Gastroesophageal sphincter (tissue), 4 donors: Measurements from ENCODE around the gene BATF3. TPM values are rescaled to one million over a fixed set of nuclear protein-coding genes. Genes with fewer than 3 reads are reported as not detected.
"Not testable (repeated sequence)": the region's sequence is repeated elsewhere in the genome, so short reads cannot be mapped to it uniquely, and the experiment has no call there.

Source experiments
- ATAC-seq: fragments of 150-250 bp; one replicate; pipeline ENCODE4 v1.9.1; 2016; ENCODE audit warnings: mild to moderate bottlenecking, moderate library complexity
- H3K27ac ChIP-seq, 4 donors: fragments of 200-600 bp; sonication (generic) in 3 of 4; 1 replicate in 3 of 4; 2 replicates in 1 of 4; pipeline ENCODE4 v1.5.1; 2016 to 2019
- H3K27me3 ChIP-seq: fragments of 200-600 bp; sonication (generic); one replicate; pipeline ENCODE4 v1.5.1; 2019
- H3K36me3 ChIP-seq, 2 donors: fragments of 200-600 bp; sonication (generic); one replicate each; pipeline ENCODE4 v1.5.1; 2019; ENCODE audit warnings: control low read depth in 1 of 2
- H3K4me1 ChIP-seq, 3 donors: fragments of 200-600 bp; sonication (generic); 1 replicate in 2 of 3; 2 replicates in 1 of 3; pipeline ENCODE4 v1.5.1; 2016 to 2019; ENCODE audit warnings: control low read depth in 2 of 3
- H3K4me3 ChIP-seq, 2 donors: fragments of 200-600 bp; sonication (generic); one replicate each; pipeline ENCODE4 v1.5.1; 2019; ENCODE audit warnings: mild to moderate bottlenecking in 1 of 2, moderate library complexity in 1 of 2
- H3K9me3 ChIP-seq, 3 donors: fragments of 200-600 bp; sonication (generic); one replicate each; pipeline ENCODE4 v1.5.1; 2017 to 2019; ENCODE audit warnings: control low read depth in 2 of 3
- EP300 ChIP-seq: sonication (generic); formaldehyde crosslinking; IDR thresholded peaks from one replicate; pipeline ENCODE4 v1.6.1; 2017; ENCODE audit warnings: antibody characterized with exemption, mild to moderate bottlenecking
- POLR2A ChIP-seq, 2 donors: fragments of 450-650 bp; IDR thresholded peaks; one replicate each; pipeline ENCODE4 v1.6.1; 2017; ENCODE audit warnings: antibody characterized with exemption in 2 of 2, mild to moderate bottlenecking in 2 of 2, moderate library complexity in 1 of 2
- POLR2AphosphoS5 ChIP-seq: sonication (generic); formaldehyde crosslinking; IDR thresholded peaks from one replicate; pipeline ENCODE4 v1.6.1; 2017; ENCODE audit warnings: antibody characterized with exemption
- WGBS, 2 donors: methylation state at CpG; one replicate each; pipeline ENCODE4 v1.1.5; 2018; ENCODE audit warnings: low coverage in 1 of 2; 5-methylcytosine and 5-hydroxymethylcytosine counted together
- total RNA-seq, 4 donors: library from RNA; depleted of rRNA; stranded (reverse); fragments of >200 nt; gene quantifications; one replicate each; pipeline ENCODE4 v1.1.0, GENCODE V29; 2016
- TF ChIP-seq, protein P1 (sequence below), 4 experiments: fragments of 200-600 bp in 2 of 4; fragments of 450-650 bp in 2 of 4; sonication (generic) in 1 of 4; IDR thresholded peaks; one replicate each; pipeline ENCODE4 v1.5.1; 2017 to 2019; ENCODE audit warnings: antibody characterized with exemption in 4 of 4, mild to moderate bottlenecking in 2 of 4, moderate library complexity in 2 of 4

Gene BATF3
- total RNA-seq, 4 donors from 2014 or later, result 0.31 to 3.9 (median 3.7) TPM

DNA sequence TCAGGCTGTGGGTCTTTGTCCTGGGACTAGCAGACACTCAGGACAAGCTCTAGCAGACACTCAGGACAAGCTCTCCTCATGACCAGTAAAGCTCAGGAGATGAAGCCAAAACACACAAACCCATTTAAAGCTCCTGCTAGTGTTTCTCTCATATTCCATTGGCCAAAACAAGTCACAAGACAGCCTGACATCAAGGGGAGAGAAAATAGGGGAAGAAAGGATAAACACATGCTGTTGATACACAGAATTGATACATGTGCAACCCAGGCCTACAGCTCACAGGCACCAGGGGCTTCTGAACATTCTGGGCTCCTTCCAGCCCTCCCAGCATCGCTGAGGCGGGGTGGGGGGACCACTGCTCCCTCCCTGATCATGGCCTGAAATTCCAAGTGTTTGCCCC is 55.8 kb downstream of the BATF3 start:
- WGBS, 2 donors, result 90% methylated on average over 2 of the region's 2 CpGs; no CpG with 5 or more reads in 1 of the 2 donors
- no peaks in the 10 kb centered on the region for H3K27me3 ChIP-seq
- TF ChIP-seq POLR2A (IDR thresholded peaks at IDR 0.05), result no peak
- TF ChIP-seq EP300, result no peak
- no peak overlapping the region for H3K27ac ChIP-seq
- no peak overlapping the region for H3K4me3 ChIP-seq
- no peaks in the 10 kb centered on the region for H3K36me3 ChIP-seq
- H3K4me1 ChIP-seq, result no peaks in the 10 kb centered on the region
- ATAC-seq, result no peak
- peaks cover 0 to 10% (median 0%) of the 10 kb centered on the region in 3 donors for H3K9me3 ChIP-seq

DNA sequence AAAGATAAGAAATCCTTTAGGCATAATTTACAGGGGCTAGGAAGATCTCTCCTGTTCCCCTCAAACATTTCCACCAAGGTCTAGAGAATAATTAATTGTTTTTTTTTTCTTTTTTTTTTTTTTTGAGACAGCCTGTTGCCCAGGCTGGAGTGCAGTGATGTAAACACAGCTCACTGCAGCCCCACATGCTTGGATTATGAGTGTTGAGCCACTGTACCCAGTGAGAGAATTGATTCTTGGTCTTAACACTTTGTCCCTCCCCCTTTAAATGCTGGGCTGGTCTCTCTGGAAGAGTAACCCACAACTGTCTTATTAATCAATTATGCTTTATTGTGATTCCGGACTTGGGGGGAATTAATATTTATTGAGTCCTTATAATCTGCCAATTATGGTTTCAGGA is 57.7 kb downstream of the BATF3 start:
- no peaks in the 10 kb centered on the region for H3K27me3 ChIP-seq
- no peak overlapping the region for H3K4me3 ChIP-seq
- no peak for ATAC-seq
- WGBS, 2 donors, result 80 to 100% methylated on average over 1 of the region's 1 CpG
- peaks cover 0 to 4% (median 0%) of the 10 kb centered on the region in 3 donors for H3K4me1 ChIP-seq
- TF ChIP-seq, protein P1, sequence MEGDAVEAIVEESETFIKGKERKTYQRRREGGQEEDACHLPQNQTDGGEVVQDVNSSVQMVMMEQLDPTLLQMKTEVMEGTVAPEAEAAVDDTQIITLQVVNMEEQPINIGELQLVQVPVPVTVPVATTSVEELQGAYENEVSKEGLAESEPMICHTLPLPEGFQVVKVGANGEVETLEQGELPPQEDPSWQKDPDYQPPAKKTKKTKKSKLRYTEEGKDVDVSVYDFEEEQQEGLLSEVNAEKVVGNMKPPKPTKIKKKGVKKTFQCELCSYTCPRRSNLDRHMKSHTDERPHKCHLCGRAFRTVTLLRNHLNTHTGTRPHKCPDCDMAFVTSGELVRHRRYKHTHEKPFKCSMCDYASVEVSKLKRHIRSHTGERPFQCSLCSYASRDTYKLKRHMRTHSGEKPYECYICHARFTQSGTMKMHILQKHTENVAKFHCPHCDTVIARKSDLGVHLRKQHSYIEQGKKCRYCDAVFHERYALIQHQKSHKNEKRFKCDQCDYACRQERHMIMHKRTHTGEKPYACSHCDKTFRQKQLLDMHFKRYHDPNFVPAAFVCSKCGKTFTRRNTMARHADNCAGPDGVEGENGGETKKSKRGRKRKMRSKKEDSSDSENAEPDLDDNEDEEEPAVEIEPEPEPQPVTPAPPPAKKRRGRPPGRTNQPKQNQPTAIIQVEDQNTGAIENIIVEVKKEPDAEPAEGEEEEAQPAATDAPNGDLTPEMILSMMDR (IDR thresholded peaks at IDR 0.05), result no peak
- no peak for TF ChIP-seq EP300
- TF ChIP-seq POLR2AphosphoS5, result no peak
- no peak for TF ChIP-seq POLR2A (IDR thresholded peaks at IDR 0.05)
- no peaks in the 10 kb centered on the region for H3K36me3 ChIP-seq
- H3K9me3 ChIP-seq, result peaks cover 0 to 10% (median 0%) of the 10 kb centered on the region in 3 donors
- no peak overlapping the region for H3K27ac ChIP-seq

DNA sequence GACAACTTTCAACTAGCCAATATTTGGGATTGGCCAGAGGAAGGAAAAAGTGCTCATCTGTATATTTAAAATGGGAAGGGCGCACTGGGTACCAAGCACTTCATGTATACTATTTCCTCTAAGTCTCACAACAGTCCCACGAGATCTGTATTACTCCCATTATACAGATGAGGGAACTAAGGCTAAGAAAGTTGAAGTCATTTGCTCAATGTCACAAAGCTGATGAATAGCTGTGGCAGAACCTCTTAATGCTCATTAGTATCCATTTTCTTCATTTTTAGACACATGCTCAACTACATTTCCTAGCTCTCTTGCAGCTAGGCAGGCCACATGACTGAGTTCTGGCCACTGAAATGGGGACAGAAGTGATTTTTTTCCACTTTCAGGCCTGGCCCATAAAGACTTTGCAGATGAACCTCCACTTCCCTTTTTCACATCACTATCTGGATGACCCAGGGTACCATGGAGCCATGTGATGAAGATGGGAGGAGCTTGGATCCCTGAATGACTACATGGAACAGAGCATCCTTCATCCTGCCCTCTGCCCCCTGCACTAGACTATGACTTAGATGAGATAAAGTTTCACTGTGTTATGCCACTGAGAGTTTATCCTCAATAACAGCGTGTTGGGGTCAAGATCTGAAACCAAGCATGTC is 59.3 kb downstream of the BATF3 start:
- peaks cover 0 to 10% (median 0%) of the 10 kb centered on the region in 3 donors for H3K9me3 ChIP-seq
- H3K4me1 ChIP-seq, result peaks cover 0 to 20% (median 8%) of the 10 kb centered on the region in 3 donors
- no peak for ATAC-seq
- H3K4me3 ChIP-seq, result no peak overlapping the region
- H3K27me3 ChIP-seq, result no peaks in the 10 kb centered on the region
- no peaks in the 10 kb centered on the region for H3K36me3 ChIP-seq
- no peak for TF ChIP-seq POLR2A (IDR thresholded peaks at IDR 0.05)
- no peak overlapping the region for H3K27ac ChIP-seq
- WGBS, 2 donors, result 95 to 100% methylated on average over 3 of the region's 3 CpGs

DNA sequence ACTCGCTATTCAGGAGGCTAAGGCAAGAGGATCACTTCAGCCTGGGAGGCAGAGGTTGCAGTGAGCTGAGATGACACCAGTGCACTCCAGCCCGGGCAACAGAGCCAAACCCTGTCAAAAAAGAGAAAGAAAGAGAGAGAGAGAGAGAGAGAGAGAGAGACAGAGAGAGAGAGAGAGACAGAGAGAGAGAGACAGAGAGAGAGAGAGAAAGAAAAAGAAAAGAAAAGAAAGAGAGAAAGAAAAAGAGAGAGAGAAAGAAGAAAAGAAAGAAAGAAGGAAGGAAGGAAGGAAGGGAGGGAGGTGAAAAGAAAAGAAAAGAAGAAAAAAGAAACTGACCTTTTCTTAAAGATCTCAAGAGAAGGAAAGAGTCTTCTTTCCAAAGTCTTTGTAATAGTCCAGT is 60.1 kb downstream of the BATF3 start:
- no CpG with 5 or more reads among the region's 2 CpGs for WGBS, 2 donors

DNA sequence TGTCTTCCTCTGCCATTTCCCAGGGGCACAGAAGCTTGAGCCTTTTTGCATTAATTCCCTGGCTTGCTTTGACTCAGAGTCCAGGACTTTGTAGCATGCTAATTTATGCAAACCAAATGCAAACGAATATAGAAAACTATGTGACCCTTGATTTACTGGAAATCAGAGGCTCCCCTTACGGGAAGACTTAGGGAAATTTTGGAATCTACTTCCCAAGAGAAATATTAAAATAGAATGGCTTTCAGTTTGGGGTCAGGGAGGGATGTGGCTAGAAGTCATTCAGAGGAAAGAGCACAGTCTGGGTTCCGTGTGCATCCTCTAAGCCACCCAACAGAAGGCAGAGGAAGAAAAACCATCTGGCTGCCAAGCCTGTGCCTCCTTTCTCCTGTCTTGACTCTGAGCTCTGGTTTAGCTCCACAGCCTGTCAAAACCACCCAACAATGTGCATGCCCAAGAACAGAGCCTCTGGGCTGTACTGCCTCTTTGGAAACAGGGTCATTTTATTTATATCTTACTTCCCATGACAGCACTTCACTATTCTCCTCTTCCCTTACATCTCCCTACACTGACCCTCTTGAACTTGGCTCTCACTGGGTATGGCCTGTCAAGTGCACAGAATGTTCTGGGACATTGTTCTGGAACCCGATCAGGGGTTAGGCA is 61.0 kb downstream of the BATF3 start:
- Histone ChIP-seq H3K27ac (peak overlapping the region in 3 of 4 donors; percentile 61 to 71 (median 64)), H3K36me3 (no peaks in the 10 kb centered on the region), H3K9me3 (peaks cover 0 to 16% (median 0%) of the 10 kb centered on the region in 3 donors), H3K4me1 (peaks cover 0 to 23% (median 8%) of the 10 kb centered on the region in 3 donors), H3K27me3 (no peaks in the 10 kb centered on the region), H3K4me3 (peak overlapping the region in 1 of 2 donors; percentile 17)
- 37 to 48% methylated on average over 4 of the region's 4 CpGs for WGBS, 2 donors
- no peak for ATAC-seq
- TF ChIP-seq EP300, result no peak
- peak; percentile 34 for TF ChIP-seq POLR2AphosphoS5

More for the DNA sequence above, 60.1 kb downstream of the BATF3 start:
- peak overlapping the region in 3 of 4 donors; percentile 7 to 71 (median 57) for H3K27ac ChIP-seq
- not testable (repeated sequence) for H3K4me3 ChIP-seq, H3K27me3 ChIP-seq, H3K36me3 ChIP-seq, ATAC-seq
- H3K9me3 ChIP-seq, result peaks cover 0 to 12% (median 0%) of the 10 kb centered on the region in 3 donors
- peaks cover 0 to 23% (median 8%) of the 10 kb centered on the region in 3 donors for H3K4me1 ChIP-seq

DNA sequence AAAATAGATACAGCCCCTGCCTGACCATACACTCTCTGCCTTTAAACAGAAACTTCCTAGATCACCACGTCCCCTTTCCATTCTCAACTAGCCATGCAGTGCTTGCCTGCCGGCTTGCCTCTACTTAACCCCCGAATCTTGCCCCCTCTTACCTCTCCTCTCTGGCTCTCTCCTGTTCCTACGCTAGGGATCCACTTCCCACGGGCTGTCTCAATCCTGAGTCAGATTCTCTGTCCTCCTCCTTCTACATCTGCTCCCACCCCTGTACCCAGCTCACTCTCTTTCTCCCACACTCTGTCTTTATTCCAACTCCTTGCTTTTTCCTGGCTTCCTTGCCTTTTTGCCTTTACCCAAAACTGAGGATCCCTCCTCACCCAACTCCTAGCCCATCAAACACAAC is 61.7 kb downstream of the BATF3 start:
- peak overlapping the region in 1 of 2 donors; percentile 17 for H3K4me3 ChIP-seq
- H3K4me1 ChIP-seq, result peaks cover 0 to 23% (median 8%) of the 10 kb centered on the region in 3 donors
- no peaks in the 10 kb centered on the region for H3K36me3 ChIP-seq
- no peak for TF ChIP-seq EP300
- TF ChIP-seq POLR2AphosphoS5, result no peak
- TF ChIP-seq, protein P1 (IDR thresholded peaks at IDR 0.05), result no peak
- no peak for TF ChIP-seq POLR2A (IDR thresholded peaks at IDR 0.05)
- no peak for ATAC-seq
- WGBS, 2 donors, result 64 to 70% methylated on average over 5 of the region's 5 CpGs
- peak overlapping the region in 3 of 4 donors; percentile 61 to 71 (median 64) for H3K27ac ChIP-seq
- H3K27me3 ChIP-seq, result no peaks in the 10 kb centered on the region
- H3K9me3 ChIP-seq, result peaks cover 0 to 16% (median 0%) of the 10 kb centered on the region in 3 donors

Other genes with a start within 250 kb of the BATF3 start
- 10 to 100 TPM in 2 of 4 donors, 1 to 10 TPM in 2; 4.0 to 17.2 (median 9.4) TPM for gene ATF3, start 91.1 kb downstream of the BATF3 start, total RNA-seq
- gene NSL1, start 91.9 kb upstream of the BATF3 start, total RNA-seq, result 10 to 100 TPM; 20.1 to 36.4 (median 31.1) TPM
- 10 to 100 TPM in 2 of 4 donors, 1 to 10 TPM in 2; 7.9 to 23.0 (median 9.9) TPM for gene TATDN3, start 92.1 kb upstream of the BATF3 start, total RNA-seq
- gene SPATA45, start 147.8 kb upstream of the BATF3 start, total RNA-seq, result not detected
- 1 to 10 TPM; 3.2 to 9.2 (median 4.4) TPM for gene FLVCR1, start 158.4 kb upstream of the BATF3 start, total RNA-seq